HG03095 (cell line): ENCODE measurements around the gene TEX264.

Experiments
- ATAC-seq: cut with Tn5 transposase; IDR thresholded peaks from one replicate; pipeline ENCODE4 v1.9.1; 2021; ENCODE audit warnings: moderate library complexity; ENCODE audit not compliant: unreplicated experiment

Gene TEX264

GRCh38 chr3:51673802-51674654, 3.0 kb downstream of the TEX264 start:
- no peak for ATAC-seq

- ATAC-seq, result no peak
Observed at GRCh38 chr3:51675201-51675611, 4.2 kb downstream of the TEX264 start.

GRCh38 chr3:51676102-51676640, 5.1 kb downstream of the TEX264 start:
- ATAC-seq, result no peak

GRCh38 chr3:51677358-51677757, 6.3 kb downstream of the TEX264 start:
- no peak for ATAC-seq

- ATAC-seq, result no peak
Observed at GRCh38 chr3:51678186-51678585, 7.1 kb downstream of the TEX264 start.

GRCh38 chr3:51678641-51679040, 7.6 kb downstream of the TEX264 start:
- ATAC-seq, result no peak

DNA sequence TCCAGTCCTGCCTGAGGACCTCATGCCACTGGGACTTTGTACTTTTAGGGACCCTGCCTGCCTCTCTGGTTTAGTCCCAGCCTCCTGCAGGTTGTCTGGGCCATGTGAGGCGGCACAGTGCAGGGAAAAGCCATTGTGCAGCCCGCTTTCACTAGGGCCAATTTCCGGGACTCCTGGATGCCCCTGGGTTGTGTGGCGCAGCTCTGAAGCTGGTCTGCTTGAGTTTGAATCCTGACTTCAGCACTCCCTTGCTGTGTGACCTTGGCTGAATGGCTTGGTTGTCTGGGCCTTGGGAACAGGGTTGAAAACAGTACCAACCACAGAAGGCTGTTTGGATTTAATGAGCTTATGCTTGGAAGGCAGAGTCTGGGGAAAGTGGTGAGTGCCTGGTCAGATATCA, 8.3 kb downstream of the TEX264 start:
- no peak for ATAC-seq

GRCh38 chr3:51679777-51680176, 8.7 kb downstream of the TEX264 start:
- ATAC-seq, result no peak

GRCh38 chr3:51680196-51680595, 9.1 kb downstream of the TEX264 start:
- no peak for ATAC-seq

- ATAC-seq, result no peak
Observed at GRCh38 chr3:51680663-51681230, 9.7 kb downstream of the TEX264 start.

- ATAC-seq, result no peak
Observed at GRCh38 chr3:51681453-51681852, 10.4 kb downstream of the TEX264 start.

DNA sequence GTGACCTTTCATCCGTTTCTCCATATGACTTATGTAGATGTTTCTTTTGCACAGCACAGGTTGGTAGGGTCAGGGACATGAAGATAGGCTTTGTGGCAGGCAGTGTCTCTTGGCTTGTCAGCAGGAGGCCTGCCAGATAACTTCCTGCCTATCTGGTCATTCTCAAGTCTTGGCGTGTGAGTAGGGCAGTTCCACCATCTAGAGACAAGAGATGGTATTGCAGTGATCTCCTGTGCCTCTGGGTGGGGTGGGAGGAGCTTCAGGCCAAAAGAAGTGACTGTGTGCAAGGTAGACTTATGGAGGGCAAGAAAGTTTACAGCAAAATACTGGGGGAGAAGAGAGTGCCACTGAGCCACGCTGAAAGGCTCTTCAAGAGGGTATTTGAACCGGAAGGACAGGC, 11.0 kb downstream of the TEX264 start:
- peak; percentile 79 for ATAC-seq

GRCh38 chr3:51682526-51682925, 11.5 kb downstream of the TEX264 start:
- ATAC-seq, result no peak

DNA sequence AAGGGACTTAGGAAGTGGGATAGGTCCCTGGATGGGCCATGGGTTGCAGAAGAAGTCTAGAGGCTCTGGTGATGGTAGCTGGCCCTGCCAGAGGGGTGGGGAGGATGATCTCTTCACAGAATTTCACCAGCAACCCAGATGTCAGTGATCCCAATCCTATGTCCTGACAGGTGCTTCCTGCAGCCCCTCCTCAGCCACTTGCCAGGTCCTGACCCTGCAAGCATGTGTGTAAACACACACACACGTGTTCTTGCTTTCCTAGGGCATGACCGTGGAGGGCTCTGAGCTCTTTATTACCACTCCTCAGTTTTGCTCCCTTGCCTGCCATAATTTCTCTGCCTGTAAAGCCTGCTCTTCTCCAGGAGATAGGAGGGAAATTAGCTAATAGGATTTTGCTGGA, 12.5 kb downstream of the TEX264 start:
- no peak for ATAC-seq

- ATAC-seq, result no peak
Observed at GRCh38 chr3:51684971-51685751, 14.1 kb downstream of the TEX264 start.

GRCh38 chr3:51686056-51686455, 15.0 kb downstream of the TEX264 start:
- ATAC-seq, result no peak

GRCh38 chr3:51686512-51687215, 15.6 kb downstream of the TEX264 start:
- ATAC-seq, result no peak

DNA sequence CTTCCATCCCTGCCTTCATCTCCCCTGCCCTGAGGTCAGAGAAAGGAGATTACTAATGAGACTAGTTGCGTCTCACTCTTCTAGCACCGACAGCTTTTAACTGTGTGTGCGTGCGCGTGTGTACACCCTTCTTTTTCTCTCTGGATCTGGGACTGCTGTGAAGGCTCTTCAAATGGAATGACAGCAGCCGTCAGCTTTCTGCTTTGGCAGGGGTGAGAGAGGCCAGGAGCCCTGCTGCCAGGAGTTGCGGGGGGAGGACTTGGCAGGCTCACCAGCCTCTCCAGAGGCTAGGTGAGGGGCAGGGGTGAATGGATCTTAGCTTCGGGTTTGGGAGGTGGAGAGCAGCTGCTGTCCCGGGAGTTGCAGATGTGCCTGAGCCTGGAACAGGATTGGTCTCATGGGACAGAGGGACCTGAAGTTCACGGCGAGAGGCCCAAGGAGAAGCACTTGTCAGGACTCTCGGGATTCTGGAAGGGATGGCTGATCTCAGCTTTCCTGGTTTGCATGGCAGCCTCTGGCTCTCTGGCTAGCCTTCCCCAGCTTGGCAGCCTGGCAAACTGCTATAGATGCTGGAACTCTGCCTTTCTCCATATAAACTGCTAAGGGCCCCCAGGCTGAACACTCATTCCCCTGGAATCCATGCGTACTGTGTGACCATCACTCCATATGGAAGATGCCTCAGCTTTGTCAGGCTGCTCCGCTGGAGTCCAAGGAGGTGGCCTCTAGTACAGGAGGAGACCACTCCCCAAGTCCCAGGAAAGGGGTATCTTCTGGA, 16.6 kb downstream of the TEX264 start:
- ATAC-seq, result no peak

DNA sequence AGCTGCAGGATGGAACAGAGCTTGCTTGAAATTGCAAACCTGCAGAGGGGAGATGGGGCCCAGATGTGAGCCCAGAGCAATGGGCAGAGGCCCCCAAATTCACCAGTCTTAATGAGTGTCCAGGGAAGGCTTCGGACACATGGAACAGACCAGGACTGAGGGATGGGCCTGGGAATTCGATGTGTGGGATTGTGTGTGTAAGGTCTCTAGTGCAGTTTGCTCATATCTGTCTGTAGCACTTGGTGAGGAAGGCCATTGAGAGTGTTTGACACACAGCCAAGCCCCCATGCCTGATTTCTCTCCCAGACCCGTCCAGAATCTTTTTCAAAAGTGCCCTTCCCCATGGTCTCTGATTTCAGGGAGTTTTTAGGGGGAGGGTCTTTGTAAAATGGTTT, 17.2 kb downstream of the TEX264 start:
- no peak for ATAC-seq

GRCh38 chr3:51691021-51691420, 20.0 kb downstream of the TEX264 start:
- no peak for ATAC-seq
